GM08714 (cell line): ENCODE measurements around the gene ZNFX1.
"Not testable (repeated sequence)": the region's sequence is repeated elsewhere in the genome, so short reads cannot be mapped to it uniquely, and the experiment has no call there.

Experiments used
- H3K4me3 ChIP-seq: fragments of 200-500 bp; sonication (Bioruptor generic); 2 replicates; pipeline ENCODE4 v1.5.1; 2014; ENCODE audit warnings: mild to moderate bottlenecking, low read length, inconsistent platforms
- ZNF274 ChIP-seq: IDR thresholded peaks from 2 replicates; pipeline ENCODE4 v1.6.1; 2012; ENCODE audit warnings: mild to moderate bottlenecking, low read depth, low read length

Gene ZNFX1

DNA sequence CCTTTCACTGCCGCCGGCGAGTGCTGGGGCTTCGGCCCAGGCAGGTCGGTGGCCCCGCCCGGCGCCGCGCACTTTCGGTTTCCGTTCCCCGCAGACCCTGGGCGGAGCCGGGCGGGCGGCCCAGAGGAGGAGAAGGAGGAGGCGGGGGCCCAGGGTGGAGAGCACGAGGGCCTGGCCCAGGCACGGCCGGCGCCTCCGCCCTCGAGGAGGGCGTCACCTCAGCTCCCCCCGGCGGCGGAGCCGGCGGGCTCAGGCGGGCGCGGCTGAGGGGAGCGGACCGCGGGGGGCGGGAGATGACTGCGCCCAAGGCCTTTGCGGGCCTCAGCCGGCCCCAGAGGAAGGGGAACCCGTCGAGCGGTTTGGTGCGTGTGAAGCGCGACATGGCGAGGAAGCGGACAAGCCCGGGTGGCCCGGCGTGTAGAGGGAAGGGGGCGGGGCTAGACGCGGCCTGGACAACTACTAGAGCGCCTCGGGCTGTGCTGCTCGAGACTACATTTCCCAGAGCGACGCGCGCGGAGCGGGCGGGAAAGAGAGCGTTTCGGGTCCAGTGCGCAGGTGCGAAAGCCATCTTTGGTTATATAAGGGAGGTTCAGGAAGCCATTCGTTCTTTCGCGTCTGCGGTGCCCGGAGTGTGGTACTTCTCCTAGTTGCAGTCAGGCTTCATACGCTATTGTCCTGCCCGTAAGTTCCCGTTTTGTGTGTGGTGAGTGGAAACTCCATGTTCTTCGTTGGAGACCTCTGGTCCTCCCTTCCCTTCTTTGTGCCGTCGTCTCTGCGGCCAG, at the start of gene ZNFX1:
TSS of gene ZNFX1 (minus strand) at position 22 of the 782 bp plus-strand sequence. CDS start 2,218 bp downstream, outside the sequence.
- peak within 1 kb of the TSS; percentile 89 for H3K4me3 ChIP-seq
- TF ChIP-seq ZNF274, result no peak

DNA sequence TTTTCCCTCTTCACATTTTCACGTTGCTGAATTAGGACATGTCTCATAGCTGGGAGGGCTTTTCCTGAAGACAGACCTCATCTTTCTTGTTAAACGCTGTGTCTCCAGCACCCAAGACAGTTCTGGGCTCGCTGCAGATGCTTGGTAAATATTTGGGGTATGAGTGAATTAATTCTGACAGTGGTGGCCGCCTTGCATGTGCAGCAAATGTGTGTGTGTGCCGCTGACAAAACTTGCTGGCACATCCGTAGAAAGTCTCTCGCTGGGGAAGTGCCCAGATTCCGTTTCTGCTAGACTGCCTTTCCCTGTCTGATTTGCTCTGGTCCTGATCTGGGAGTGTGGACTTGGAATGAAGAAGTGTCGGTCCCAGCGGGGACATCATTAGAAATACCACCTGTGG, 48.2 kb upstream of the ZNFX1 start:
- no peak overlapping the region for H3K4me3 ChIP-seq
- TF ChIP-seq ZNF274, result no peak

DNA sequence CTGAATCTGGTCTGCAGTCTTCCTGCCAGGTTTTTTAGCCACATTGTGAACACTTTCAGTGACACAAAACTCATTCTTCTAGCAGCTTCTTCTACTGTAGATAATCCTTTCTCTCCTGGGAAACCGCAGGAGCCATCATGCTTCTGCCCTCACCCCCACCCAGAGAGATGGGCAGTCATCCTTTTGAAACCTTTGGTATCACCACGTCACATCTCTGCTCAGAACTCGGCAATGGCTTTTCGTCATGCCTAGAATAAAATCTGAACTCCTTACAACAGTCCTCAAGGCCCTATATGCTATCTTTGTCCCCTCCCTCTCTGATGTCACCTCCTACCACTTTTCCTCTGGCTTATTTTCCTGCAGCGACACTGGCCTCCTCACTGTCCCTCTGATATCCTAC, 46.4 kb upstream of the ZNFX1 start:
- no peak overlapping the region for H3K4me3 ChIP-seq
- no peak for TF ChIP-seq ZNF274

DNA sequence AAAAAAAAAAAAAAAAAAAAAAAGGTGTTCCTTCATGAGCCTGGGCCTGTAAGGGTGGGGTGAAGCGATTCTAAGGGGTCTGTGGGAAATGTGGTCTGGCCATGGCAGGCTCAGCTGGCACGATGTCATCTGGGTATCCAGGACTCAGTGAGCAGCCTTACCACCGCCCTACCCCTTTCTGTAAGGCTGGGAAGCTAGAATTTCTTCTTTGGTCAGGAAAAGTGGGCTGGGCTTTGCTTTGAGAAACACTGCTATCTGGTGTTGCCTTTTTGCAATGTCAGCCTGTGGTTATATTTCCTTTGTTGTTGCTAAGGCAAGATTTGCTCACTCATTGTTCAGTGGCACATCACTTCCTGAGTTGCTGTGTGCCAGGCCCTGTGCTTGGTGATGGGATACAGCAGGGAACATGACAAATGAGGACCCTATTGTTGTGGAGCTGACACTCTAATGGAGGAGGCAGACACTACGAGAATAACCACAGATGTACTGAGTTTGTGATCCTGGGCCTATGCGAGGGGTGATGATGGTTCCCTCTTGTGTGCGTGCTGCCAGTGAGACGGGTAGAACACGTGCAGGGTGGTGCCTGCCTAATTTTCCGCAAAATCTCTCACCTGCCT, 45.9 kb upstream of the ZNFX1 start:
- H3K4me3 ChIP-seq, result no peak overlapping the region
- TF ChIP-seq ZNF274, result no peak

DNA sequence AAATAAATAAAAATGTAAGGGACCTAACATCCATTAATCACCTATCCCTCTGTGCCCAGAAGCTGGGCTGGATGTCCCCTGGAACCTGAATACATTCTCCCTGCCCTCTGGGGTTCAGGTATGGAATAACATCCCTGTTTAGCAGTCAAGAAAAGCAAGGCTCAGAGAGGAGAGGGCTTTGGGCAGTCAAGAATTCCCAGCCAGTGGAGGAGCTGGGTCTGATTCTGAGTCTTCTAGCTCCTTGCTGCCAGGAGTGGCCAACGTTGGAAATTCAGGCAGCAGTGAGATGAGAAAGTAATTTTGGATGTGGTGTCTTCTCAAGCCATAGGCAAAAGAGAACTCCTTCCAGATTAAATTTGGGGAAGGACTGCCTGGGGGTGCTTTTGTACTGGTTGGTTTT, 42.6 kb upstream of the ZNFX1 start:
- TF ChIP-seq ZNF274, result no peak
- no peak overlapping the region for H3K4me3 ChIP-seq

DNA sequence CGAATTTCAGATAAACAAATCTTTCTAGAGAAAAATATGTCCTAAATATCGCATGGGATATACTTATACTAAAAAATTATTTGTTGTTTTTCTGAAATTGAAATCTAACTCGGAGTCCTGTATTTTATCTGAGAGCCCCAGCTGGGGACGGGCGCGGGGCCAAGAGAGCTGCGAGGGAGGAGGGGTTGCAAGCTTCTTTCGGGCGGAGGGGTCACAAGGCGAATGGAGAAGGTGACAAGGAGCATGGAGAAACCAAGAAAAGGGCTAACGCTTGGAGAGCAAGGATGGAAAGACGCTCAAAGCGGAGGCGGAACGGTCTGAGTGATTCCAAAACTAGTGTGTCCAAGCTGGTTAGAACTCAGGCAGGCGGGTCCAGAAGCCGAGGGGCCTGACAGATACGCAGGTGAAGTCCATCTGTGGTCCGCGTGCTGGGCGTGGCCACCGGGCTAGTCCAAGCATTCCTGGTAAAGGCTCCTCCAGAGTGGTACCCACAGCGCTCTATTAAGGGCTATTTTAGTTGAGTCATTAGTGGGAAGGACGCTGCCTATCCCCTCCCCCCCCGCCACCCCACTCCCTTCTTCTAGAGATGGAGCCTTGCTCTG, 41.5 kb upstream of the ZNFX1 start:
- H3K4me3 ChIP-seq, result no peak overlapping the region

DNA sequence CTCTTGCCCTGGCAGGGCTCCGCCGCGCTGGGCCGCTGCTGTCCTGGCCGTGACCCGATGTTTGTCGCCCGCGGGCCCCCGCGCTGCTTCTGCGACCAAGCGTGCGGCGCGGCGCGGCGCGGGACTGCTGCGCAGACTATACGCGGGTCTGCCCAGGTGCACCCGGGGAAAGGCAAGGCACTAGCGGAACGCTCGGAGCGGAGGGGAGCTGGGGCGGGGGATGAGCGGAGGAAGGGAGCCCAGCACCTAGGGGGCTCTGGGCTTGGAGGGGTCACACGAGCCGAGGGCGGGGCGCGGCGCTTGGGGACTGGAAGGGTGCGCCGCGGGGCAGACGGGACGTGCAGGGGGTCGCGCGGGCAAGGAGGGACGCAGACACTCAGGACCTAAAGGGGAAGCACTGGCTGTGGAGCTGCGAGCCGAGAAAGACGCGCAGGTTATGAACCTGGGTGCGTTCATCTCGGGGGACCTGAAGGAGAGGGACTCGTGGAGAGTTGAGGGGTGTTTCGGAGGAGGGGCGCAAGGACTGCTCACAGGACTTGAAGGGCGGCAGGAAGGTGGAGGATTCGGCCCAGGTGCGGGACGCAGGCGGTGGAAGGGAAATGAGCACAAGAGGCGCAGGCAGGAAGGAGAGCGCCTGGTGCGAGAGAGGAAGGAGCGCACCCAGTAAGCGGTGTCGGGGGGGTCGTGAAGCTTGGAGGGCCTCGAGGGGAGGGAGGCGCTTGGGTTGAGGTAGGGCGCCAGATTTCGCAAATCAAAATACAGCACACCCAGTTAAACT, 40.8 kb upstream of the ZNFX1 start:
- no peak overlapping the region for H3K4me3 ChIP-seq
- no peak for TF ChIP-seq ZNF274

More for the DNA sequence above, 41.5 kb upstream of the ZNFX1 start:
- TF ChIP-seq ZNF274, result no peak

DNA sequence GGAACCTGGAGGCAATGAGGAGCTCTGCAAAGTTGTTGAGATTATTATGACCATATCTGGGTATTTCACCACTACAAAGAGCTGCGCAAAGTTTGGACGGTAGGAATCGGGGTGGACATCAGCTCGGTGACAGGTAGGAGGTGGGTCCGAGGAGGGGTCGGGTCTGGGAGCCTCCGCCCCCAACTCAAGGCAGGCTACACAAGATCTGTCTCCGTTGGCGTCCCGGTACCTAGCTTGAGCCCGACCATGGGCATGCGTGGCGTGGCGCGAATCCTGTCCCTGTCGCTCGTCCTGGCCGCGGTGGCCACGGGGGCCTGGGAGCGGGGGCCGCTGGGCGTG, 40.2 kb upstream of the ZNFX1 start:
- no peak overlapping the region for H3K4me3 ChIP-seq
- no peak for TF ChIP-seq ZNF274

DNA sequence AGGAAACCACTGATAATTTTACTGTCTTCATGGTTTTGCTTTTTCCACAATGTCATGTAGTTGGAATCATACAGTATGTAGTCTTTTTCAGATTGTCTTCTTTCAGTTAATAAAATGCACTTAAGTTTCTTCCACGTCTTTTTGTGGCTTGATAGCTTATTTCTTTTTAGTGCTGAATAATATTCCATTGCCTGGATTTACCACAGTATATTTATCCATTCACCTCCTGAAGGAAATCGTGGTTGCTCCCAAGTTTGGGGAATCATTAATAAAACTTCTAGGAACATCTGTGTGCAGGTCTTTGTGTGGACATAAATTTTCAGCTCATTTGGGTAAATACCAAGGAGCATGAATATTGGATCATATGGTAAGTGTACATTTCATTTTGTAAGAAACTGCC, 38.8 kb upstream of the ZNFX1 start:
- TF ChIP-seq ZNF274, result no peak
- no peak overlapping the region for H3K4me3 ChIP-seq

DNA sequence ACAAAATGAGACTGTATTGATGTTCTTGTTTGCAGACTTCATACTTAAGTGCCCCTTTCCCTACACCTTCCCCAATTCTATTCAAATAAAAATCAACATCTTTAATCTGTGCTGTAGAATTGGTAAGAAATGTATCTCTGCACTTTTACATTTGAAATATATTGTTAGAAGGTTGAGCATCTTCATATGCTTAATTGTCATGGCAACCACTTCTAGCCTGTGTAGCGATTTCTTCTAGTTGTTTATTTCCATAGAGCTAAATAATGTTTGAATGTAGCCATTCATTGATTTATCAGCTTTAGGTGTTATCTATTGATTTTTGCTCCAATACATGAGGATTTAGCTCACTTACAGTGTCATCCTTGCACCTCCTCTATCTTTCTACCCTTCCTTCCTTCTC, 37.7 kb upstream of the ZNFX1 start:
- H3K4me3 ChIP-seq, result no peak overlapping the region
- no peak for TF ChIP-seq ZNF274

DNA sequence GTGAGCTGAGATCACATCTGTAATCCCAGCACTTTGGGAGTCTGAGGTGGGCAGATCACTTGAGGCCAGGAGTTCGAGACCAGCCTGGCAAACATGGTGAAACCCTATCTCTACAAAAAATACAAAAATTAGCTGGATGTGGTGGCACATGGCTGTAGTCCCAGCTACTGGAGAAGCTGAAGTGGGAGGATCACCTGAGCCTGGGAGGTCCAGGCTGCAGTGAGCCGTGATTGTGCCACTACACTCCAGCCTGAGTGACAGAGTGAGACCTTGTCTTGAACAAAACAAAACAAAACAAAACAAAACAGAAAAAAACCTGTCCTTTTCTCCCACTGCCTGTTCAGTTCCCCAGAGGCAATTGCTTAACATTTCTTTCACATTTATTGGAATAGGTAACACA, 36.2 kb upstream of the ZNFX1 start:
- not testable (repeated sequence) for H3K4me3 ChIP-seq

DNA sequence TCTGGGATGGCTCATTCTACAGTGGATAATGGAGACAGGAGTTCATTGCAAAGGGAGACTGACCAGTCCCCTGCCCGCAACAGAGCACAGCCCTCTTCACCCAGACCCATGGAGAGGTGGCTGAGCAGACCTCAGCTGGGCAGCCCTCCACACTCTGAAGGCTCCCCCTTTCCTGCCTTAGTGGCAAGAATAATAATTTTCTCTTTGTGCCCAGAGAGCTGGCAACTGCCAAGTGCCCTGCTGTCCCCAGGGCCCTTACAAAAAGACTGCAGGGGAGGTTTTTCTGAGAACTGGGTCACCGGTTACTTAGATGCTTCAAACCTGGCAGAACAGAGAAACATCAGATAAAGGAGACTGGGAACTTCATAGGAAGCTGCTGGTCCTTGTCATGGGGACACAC, 35.4 kb upstream of the ZNFX1 start:
- TF ChIP-seq ZNF274, result no peak
- no peak overlapping the region for H3K4me3 ChIP-seq

DNA sequence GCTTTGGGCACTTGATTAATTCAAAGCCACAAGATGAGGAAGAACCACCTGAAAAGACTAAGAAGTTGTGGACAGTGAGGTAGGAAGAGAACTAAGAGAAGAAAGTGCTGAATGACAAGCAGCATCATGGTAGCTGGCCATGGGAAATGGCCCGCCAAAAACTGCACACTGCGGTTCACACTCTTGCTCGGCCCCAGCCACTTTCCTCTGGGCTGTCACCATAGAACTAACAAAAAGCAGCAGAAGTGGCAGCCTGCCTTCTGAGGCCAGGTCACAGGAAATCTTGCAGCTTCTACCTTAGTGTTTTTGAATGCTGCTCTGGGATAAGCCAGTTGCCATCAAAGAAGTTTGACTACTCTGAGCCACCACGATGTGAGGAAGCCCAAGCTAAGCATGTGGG, 34.8 kb upstream of the ZNFX1 start:
- no peak for TF ChIP-seq ZNF274
- H3K4me3 ChIP-seq, result no peak overlapping the region

DNA sequence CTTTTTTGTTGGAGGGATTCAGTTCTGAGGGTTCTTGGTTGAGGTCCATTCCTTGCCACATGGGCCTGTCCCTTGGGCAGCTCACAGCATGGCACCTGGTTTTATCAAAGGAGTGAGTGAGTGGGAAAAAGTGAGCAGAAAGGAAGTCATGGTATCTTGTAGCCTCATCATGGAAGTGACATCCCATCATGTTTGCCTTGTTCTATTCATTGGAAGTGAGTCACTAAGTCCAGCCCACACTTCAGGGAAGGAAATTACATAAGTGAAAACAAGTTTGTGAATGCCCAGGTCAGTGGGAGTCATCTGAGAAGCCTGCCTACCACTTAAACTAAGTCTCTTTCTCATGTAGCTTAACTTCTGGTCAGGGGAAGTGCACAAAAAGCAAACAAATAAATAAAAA, 32.8 kb upstream of the ZNFX1 start:
- TF ChIP-seq ZNF274, result no peak
- no peak overlapping the region for H3K4me3 ChIP-seq

DNA sequence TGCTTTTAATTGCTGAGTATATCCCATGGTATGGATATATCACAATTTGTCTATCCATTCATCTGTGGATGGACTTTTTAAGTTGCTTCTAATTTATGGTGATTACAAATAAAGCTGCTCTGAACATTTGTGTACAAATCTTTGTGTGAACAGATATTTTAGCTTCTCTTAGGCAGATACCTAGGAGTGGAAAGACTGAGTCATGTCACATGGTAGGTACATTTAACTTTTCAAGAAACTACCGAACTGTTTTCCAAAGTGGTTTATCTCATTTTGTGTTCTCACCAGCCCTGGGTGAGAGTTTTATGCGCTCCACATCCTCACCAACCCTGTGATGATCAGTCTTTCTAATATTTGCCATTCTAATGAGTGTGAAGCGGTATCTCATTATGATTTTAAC, 31.0 kb upstream of the ZNFX1 start:
- no peak overlapping the region for H3K4me3 ChIP-seq
- TF ChIP-seq ZNF274, result no peak
